ENCODE data around the gene CAMTA2. TPM values are rescaled to one million over a fixed set of nuclear protein-coding genes. Genes with fewer than 3 reads are reported as not detected.
A peak's percentile ranks its signal among the peaks of the same experiment; 100 is the strongest.

Gene CAMTA2
- total and polyA plus RNA-seq, 9 of the 15 experiments (the other 6 are each of a cell fraction or from before 2014, with no cell fraction given) = 0.24 to 25.1 (median 6.3) TPM

DNA sequence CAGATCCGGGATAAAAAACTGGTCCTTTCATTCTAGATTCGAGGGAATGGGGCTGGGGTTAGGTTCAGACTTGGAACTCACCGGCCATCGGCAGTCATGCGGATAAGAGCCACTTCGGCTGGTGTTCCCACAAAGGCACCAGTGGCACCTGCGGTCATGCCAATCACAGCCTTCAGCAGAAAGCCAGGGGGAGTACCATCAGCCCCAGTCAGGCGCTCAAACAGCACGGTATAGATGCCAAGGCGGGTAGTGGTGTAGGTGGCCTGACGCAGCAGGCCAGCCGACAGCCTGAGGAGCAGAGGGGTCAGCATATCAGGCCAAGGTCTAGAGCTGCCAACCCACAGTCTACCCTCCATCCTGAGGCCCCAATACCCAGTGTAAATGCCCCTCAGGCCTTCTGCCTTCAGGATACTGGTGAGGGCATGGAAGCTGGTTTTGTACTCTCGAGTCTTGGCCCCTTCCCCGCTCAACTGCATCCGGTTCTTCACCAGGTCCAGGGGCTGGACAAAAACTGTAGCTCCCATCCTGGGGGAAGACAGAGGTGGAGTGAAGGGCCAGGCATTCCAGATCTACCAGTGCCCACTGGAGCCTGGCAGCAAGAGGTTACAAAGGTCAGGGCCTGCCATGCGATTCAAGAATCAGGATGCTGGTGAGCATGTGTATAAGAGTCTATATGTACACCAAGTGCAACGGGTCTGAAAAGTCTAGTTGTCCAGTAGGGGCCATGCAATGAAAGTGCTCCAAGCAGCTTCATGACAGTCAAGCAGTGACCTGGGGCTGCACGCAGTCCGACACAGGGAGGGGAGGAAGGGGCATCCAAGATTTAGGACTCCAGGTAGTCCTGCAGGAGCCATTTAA, 48.6 kb downstream of the CAMTA2 start:
- POLR2A ChIA-PET = interaction anchor here (0.6 to 1.6 kb wide), 5 partner anchors 11 to 63 kb away, joined by 3 to 20 read pairs (median 3); partner anchors contain the start of genes ENO3 and PFN1

More for the DNA sequence above, 48.6 kb downstream of the CAMTA2 start:
- no peaks in the 10 kb centered on the region for H3K9me3 ChIP-seq (replicated peaks; ENCODE audit: control insufficient read depth, insufficient read depth, low read depth, low read length)
- intact Hi-C loops (cut with micrococcal nuclease) (no loop called here), in situ Hi-C loops (cut with MboI) (no loop called here)
- peak overlapping the region; percentile 64 for H2AFZ ChIP-seq (ENCODE audit: low read depth, low read length)
- H3K27me3 ChIP-seq (ENCODE audit: control insufficient read depth in 2 of 2, insufficient read depth in 2 of 2, low read length in 2 of 2) = no peaks in the 10 kb centered on the region
- H4K20me1 ChIP-seq (replicated peaks; ENCODE audit: control insufficient read depth, insufficient read depth, low read length) = no peaks in the 10 kb centered on the region
- H3K4me1 ChIP-seq (replicated peaks in 1 of 2; ENCODE audit: control insufficient read depth in 2 of 2, insufficient read depth in 2 of 2, low read length in 2 of 2) = peaks cover 13 to 32% of the 10 kb centered on the region in 2 experiments; a peak in 4 of 5 replicates
- CTCF ChIA-PET (ENCODE audit: low intra/inter-chr PET ratio) = no interaction called here
- H3K79me2 ChIP-seq (ENCODE audit: control insufficient read depth, insufficient read depth, low read length) = peaks cover 53% of the 10 kb centered on the region
- FAIRE-seq (no peak), DNase-seq (ENCODE audit: extremely low read depth in 1 of 4, low spot score in 3 of 4) (peak in 2 of 4 experiments; percentile 7 to 25), ATAC-seq (peak; percentile 1; the same call in 2 of the 3 replicates)
- H3K9me1 ChIP-seq (ENCODE audit: control insufficient read depth, insufficient read depth, low read length) = no peaks in the 10 kb centered on the region
- peak overlapping the region; percentile 90 for H3K27ac ChIP-seq (ENCODE audit: extremely low read depth, low read depth, low read length)
- peak overlapping the region; percentile 96 for H3K4me3 ChIP-seq
- TF ChIP-seq FOSL1 (tag; conservative IDR thresholded peaks at IDR 0.05) (no peak), ZSCAN29 (IDR thresholded peaks at IDR 0.05) (0 out of 2 replicates have a peak, but pooled peaks have one; percentile 12), ASH1L (IDR thresholded peaks at IDR 0.05; ENCODE audit: borderline replicate concordance, low read depth, partially characterized antibody) (no peak), NFRKB (IDR thresholded peaks at IDR 0.05; ENCODE audit: low read depth) (no peak), SLC30A9 (CRISPR knock-in tag; IDR thresholded peaks at IDR 0.05) (no peak), KDM5B (IDR thresholded peaks at IDR 0.05; ENCODE audit: insufficient replicate concordance, low read depth, low read length) (peak; percentile 9)
- TF ChIP-seq, protein P1, sequence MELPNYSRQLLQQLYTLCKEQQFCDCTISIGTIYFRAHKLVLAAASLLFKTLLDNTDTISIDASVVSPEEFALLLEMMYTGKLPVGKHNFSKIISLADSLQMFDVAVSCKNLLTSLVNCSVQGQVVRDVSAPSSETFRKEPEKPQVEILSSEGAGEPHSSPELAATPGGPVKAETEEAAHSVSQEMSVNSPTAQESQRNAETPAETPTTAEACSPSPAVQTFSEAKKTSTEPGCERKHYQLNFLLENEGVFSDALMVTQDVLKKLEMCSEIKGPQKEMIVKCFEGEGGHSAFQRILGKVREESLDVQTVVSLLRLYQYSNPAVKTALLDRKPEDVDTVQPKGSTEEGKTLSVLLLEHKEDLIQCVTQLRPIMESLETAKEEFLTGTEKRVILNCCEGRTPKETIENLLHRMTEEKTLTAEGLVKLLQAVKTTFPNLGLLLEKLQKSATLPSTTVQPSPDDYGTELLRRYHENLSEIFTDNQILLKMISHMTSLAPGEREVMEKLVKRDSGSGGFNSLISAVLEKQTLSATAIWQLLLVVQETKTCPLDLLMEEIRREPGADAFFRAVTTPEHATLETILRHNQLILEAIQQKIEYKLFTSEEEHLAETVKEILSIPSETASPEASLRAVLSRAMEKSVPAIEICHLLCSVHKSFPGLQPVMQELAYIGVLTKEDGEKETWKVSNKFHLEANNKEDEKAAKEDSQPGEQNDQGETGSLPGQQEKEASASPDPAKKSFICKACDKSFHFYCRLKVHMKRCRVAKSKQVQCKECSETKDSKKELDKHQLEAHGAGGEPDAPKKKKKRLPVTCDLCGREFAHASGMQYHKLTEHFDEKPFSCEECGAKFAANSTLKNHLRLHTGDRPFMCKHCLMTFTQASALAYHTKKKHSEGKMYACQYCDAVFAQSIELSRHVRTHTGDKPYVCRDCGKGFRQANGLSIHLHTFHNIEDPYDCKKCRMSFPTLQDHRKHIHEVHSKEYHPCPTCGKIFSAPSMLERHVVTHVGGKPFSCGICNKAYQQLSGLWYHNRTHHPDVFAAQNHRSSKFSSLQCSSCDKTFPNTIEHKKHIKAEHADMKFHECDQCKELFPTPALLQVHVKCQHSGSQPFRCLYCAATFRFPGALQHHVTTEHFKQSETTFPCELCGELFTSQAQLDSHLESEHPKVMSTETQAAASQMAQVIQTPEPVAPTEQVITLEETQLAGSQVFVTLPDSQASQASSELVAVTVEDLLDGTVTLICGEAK (IDR thresholded peaks at IDR 0.05) = 0 out of 2 replicates have a peak, but pooled peaks have one; percentile 28
- TF ChIP-seq, protein P1 (CRISPR knock-in tag; IDR thresholded peaks at IDR 0.05) = no peak
- TSS peak; percentile 21 for BruUV-seq (replicated peaks)
- peak overlapping the region; percentile 95 to 98 for H3K9ac ChIP-seq (ENCODE audit: insufficient read depth in 1 of 2, low read depth in 2 of 2, low read length in 2 of 2)
- H3K4me2 ChIP-seq (ENCODE audit: insufficient read depth, low read length) = peak overlapping the region; percentile 96
- H3K36me3 ChIP-seq (ENCODE audit: control insufficient read depth, insufficient read depth, low read length) = peaks cover 52% of the 10 kb centered on the region
- WGBS (ENCODE audit: insufficient coverage, low coverage, missing lambda C conversion rate) = 49% methylated on average over 16 of the region's 19 CpGs
